Transverse colon (tissue), 4 donors: ENCODE results near the gene F2RL3. TPM values are rescaled to one million over a fixed set of nuclear protein-coding genes. Genes with fewer than 3 reads are reported as not detected.
"Not testable (repeated sequence)": the region's sequence is repeated elsewhere in the genome, so short reads cannot be mapped to it uniquely, and the experiment has no call there.

ENCODE experiments used
- DNase-seq: peaks from one replicate; pipeline ENCODE4 v3.0.0-alpha.2; 2019
- H3K27ac ChIP-seq, 4 donors: fragments of 200-600 bp; sonication (generic); 2 replicates each; pipeline ENCODE4 v1.5.1; 2016 to 2018; ENCODE audit warnings: inconsistent platforms in 4 of 4
- H3K27me3 ChIP-seq: fragments of 200-600 bp; sonication (generic); 2 replicates; pipeline ENCODE4 v1.5.1; 2017; ENCODE audit warnings: inconsistent platforms
- H3K36me3 ChIP-seq, 4 donors: fragments of 200-600 bp; sonication (generic); 2 replicates each; pipeline ENCODE4 v1.5.1; 2017 to 2019; ENCODE audit warnings: inconsistent platforms in 4 of 4
- H3K4me1 ChIP-seq, 4 donors: fragments of 200-600 bp; sonication (generic); 2 replicates each; pipeline ENCODE4 v1.5.1; 2017 to 2020; ENCODE audit warnings: inconsistent platforms in 4 of 4
- H3K4me3 ChIP-seq, 4 donors: fragments of 200-600 bp; sonication (generic); 1 replicate in 1 of 4; 2 replicates in 3 of 4; pipeline versions ENCODE4 v1.5.1 to v1.6.1; 2017 to 2019; ENCODE audit warnings: inconsistent platforms in 4 of 4
- H3K9me3 ChIP-seq, 2 donors: fragments of 200-600 bp; sonication (generic); 2 replicates each; pipeline ENCODE4 v1.5.1; 2017 to 2019; ENCODE audit warnings: inconsistent platforms in 2 of 2
- EP300 ChIP-seq: sonication (generic); formaldehyde crosslinking; IDR thresholded peaks from one replicate; pipeline ENCODE4 v1.6.1; 2017; ENCODE audit warnings: antibody characterized with exemption, low read depth
- POLR2A ChIP-seq: fragments of 450-650 bp; IDR thresholded peaks from one replicate; pipeline ENCODE4 v1.6.1; 2016; ENCODE audit warnings: antibody characterized with exemption, mild to moderate bottlenecking, moderate library complexity
- POLR2AphosphoS5 ChIP-seq, 3 donors: sonication (generic); formaldehyde crosslinking; IDR thresholded peaks; one replicate each; pipeline ENCODE4 v1.6.1; 2016; ENCODE audit warnings: antibody characterized with exemption in 3 of 3
- WGBS, 2 donors: methylation state at CpG; one replicate each; pipeline ENCODE4 v1.1.5; 2018; ENCODE audit warnings: low coverage in 1 of 2; 5-methylcytosine and 5-hydroxymethylcytosine counted together
- in situ Hi-C, 4 donors: fragments of 200-750 bp; cut with MboI; loops; one replicate each; pipeline versions ENCODE4 v1.15.0 to v1.15.1; 2017; ENCODE audit warnings: low sequenced_read_pairs in 3 of 4, low pct_ligation_motif_present in 1 of 4, low pct_unique_long_range_greater_than_20kb in 1 of 4
- intact Hi-C: fragments of 100-400 bp; cut with DNase I; formaldehyde crosslinking; loops from one replicate; pipeline ENCODE4 v1.15.1; 2023; ENCODE audit warnings: low total_unique reads
- small RNA-seq, 4 donors: library from RNA; depleted of rRNA; stranded (forward); fragments of <200 nt; gene quantifications; one replicate each; pipeline ENCODE3, GENCODE V24; 2016
- total RNA-seq, 4 donors: library from RNA; depleted of rRNA; stranded (reverse); fragments of >200 nt; gene quantifications; one replicate each; pipeline ENCODE4 v1.1.0, GENCODE V29; 2016
- TF ChIP-seq, protein P1 (sequence below), 5 experiments: fragments of 200-600 bp in 3 of 5; fragments of 450-650 bp in 2 of 5; sonication (generic) in 3 of 5; IDR thresholded peaks; 1 replicate in 2 of 5; 2 replicates in 3 of 5; pipeline ENCODE4 v1.5.1; 2016 to 2017; ENCODE audit warnings: antibody characterized with exemption in 5 of 5, inconsistent platforms in 3 of 5, mild to moderate bottlenecking in 2 of 5, moderate library complexity in 1 of 5

The F2RL3 gene
- total RNA-seq, 4 donors from 2014 or later: 2.2 to 22.7 (median 9.1) TPM

DNA sequence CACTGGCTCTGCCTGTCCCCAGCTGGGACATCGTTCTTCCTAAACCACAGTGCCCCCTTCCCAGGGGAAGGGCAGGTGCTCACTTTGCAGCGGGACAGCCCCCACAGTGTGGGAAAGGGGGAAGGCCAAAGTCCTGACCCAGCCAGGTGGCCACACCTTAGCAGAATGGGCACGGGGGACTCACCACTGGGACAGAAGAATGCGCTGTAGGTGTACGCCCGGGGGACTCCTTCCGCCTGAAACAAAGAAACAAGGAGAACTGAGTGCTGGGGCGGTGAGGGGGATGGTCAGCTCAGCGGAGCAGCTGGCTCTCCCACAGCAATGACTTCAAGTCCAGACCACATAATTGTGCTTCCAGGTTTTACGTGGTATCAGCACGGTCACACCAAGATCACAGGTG lies 49.4 kb downstream of the F2RL3 start:
- no peaks in the 10 kb centered on the region for H3K36me3 ChIP-seq
- intact Hi-C loops: no loop called here
- no peak overlapping the region for H3K4me3 ChIP-seq
- 77% methylated on average over 11 of the region's 11 CpGs; no CpG with 5 or more reads in 1 of the 2 donors for WGBS, 2 donors
- in situ Hi-C loops: no loop called here
- no peaks in the 10 kb centered on the region for H3K4me1 ChIP-seq
- no peaks in the 10 kb centered on the region for H3K27me3 ChIP-seq
- TF ChIP-seq EP300 (no peak), POLR2A (no peak), POLR2AphosphoS5 (IDR thresholded peaks at IDR 0.05) (no peak)
- TF ChIP-seq, protein P1, sequence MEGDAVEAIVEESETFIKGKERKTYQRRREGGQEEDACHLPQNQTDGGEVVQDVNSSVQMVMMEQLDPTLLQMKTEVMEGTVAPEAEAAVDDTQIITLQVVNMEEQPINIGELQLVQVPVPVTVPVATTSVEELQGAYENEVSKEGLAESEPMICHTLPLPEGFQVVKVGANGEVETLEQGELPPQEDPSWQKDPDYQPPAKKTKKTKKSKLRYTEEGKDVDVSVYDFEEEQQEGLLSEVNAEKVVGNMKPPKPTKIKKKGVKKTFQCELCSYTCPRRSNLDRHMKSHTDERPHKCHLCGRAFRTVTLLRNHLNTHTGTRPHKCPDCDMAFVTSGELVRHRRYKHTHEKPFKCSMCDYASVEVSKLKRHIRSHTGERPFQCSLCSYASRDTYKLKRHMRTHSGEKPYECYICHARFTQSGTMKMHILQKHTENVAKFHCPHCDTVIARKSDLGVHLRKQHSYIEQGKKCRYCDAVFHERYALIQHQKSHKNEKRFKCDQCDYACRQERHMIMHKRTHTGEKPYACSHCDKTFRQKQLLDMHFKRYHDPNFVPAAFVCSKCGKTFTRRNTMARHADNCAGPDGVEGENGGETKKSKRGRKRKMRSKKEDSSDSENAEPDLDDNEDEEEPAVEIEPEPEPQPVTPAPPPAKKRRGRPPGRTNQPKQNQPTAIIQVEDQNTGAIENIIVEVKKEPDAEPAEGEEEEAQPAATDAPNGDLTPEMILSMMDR (IDR thresholded peaks at IDR 0.05): no peak
- no peak for DNase-seq
- no peak overlapping the region for H3K27ac ChIP-seq
- peaks cover 0 to 11% of the 10 kb centered on the region in 2 donors for H3K9me3 ChIP-seq

DNA sequence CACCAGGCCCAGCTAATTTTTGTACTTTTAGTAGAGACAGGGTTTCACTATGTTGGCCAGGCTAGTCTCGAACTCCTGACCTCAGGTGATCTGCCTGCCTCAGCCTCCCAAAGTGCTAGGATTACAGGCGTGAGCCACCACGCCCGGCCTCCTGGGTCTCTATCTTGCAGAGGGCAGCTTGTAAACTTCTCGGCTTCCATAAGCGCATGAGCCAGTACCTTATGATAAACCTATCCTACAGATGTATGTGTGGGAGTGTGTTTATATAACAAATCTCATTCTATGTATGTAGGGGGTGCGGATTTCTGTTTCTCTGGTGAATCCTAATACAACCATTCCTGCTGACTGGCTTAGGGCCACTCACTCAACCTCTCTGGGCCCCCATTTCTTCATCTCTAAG lies 51.3 kb downstream of the F2RL3 start:
- H3K9me3 ChIP-seq, H3K4me1 ChIP-seq, H3K4me3 ChIP-seq, in situ Hi-C loops, DNase-seq, intact Hi-C loops, H3K27me3 ChIP-seq, H3K36me3 ChIP-seq, H3K27ac ChIP-seq: not testable (repeated sequence)
- WGBS, 2 donors: 99% methylated on average over 7 of the region's 7 CpGs; no CpG with 5 or more reads in 1 of the 2 donors

DNA sequence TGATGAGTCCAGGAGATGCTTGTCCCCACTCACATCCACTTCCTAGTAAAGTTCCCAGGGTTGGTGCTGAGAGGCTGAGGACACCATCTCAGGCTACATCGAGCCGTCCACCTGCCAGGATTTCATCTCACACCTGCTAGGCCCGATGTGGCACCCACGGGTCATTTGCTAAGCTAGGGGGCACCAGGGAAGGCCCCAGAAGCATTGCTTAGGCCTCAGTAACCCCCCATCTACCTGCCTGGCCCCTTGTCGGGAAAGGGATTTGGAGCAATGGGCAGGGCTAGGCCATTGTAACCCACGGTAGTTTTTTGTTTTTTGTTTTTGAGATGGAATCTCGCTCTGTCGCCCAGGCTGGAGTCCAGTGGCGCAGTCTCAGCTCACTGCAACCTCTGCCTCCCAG lies 51.8 kb downstream of the F2RL3 start:
- intact Hi-C loops: no loop called here
- H3K4me3 ChIP-seq: no peak overlapping the region
- DNase-seq: no peak

More for the DNA sequence above, 51.8 kb downstream of the F2RL3 start:
- H3K4me1 ChIP-seq: no peaks in the 10 kb centered on the region
- no peaks in the 10 kb centered on the region for H3K27me3 ChIP-seq
- no peaks in the 10 kb centered on the region for H3K36me3 ChIP-seq
- no peaks in the 10 kb centered on the region for H3K9me3 ChIP-seq
- no peak for TF ChIP-seq POLR2AphosphoS5 (IDR thresholded peaks at IDR 0.05)
- TF ChIP-seq, protein P1 (IDR thresholded peaks at IDR 0.05): no peak
- no peak for TF ChIP-seq EP300
- no peak for TF ChIP-seq POLR2A
- H3K27ac ChIP-seq: no peak overlapping the region
- in situ Hi-C loops: no loop called here
- WGBS, 2 donors: 85 to 92% methylated on average over 4 to 9 of the region's 9 CpGs

Small RNA genes lying within 50 kb of the gene (small RNA-seq; reads per million reads assigned to genes)
- gene RN7SL823P (0 reads per million in 4 donors), gene RN7SL835P (0 reads per million in 4 donors)

Other genes starting within 250 kb of the F2RL3 start
- gene SMIM7, start 228.9 kb upstream of the F2RL3 start, total RNA-seq: 1,000 to 10,000 TPM in 1 of 4 donors, 100 to 1,000 TPM in 1, 10 to 100 TPM in 2; 28.8 to 1,114 (median 108) TPM
- gene TMEM38A, start 227.9 kb upstream of the F2RL3 start, total RNA-seq: 1 to 10 TPM in 3 of 4 donors, under 1 TPM in 1; 0.40 to 9.7 (median 5.1) TPM
- gene NWD1, start 169.2 kb upstream of the F2RL3 start, total RNA-seq: under 1 TPM; under 0.01 to 0.64 (median 0.34) TPM
- 100 to 1,000 TPM in 1 of 4 donors, 10 to 100 TPM in 3; 38.1 to 294 (median 66.5) TPM for gene SIN3B, start 59.6 kb upstream of the F2RL3 start, total RNA-seq
- 10 to 100 TPM in 2 of 4 donors, 1 to 10 TPM in 2; 1.4 to 20.9 (median 7.7) TPM for gene CPAMD8, start 137.8 kb downstream of the F2RL3 start, total RNA-seq
- 10 to 100 TPM in 2 of 4 donors, 1 to 10 TPM in 2; 4.4 to 13.8 (median 10.3) TPM for gene HAUS8, start 186.5 kb downstream of the F2RL3 start, total RNA-seq
- 100 to 1,000 TPM; 102 to 246 (median 151) TPM for gene MYO9B, start 186.8 kb downstream of the F2RL3 start, total RNA-seq